ENCODE results near the gene PCDH17. TPM values are rescaled to one million over a fixed set of nuclear protein-coding genes. Genes with fewer than 3 reads are reported as not detected.

Gene PCDH17
- total RNA-seq, 3 donors from 2014 or later = 0.93 to 4.8 (median 1.1) TPM

- TF ChIP-seq, protein P1, sequence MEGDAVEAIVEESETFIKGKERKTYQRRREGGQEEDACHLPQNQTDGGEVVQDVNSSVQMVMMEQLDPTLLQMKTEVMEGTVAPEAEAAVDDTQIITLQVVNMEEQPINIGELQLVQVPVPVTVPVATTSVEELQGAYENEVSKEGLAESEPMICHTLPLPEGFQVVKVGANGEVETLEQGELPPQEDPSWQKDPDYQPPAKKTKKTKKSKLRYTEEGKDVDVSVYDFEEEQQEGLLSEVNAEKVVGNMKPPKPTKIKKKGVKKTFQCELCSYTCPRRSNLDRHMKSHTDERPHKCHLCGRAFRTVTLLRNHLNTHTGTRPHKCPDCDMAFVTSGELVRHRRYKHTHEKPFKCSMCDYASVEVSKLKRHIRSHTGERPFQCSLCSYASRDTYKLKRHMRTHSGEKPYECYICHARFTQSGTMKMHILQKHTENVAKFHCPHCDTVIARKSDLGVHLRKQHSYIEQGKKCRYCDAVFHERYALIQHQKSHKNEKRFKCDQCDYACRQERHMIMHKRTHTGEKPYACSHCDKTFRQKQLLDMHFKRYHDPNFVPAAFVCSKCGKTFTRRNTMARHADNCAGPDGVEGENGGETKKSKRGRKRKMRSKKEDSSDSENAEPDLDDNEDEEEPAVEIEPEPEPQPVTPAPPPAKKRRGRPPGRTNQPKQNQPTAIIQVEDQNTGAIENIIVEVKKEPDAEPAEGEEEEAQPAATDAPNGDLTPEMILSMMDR (IDR thresholded peaks at IDR 0.05) = no peak
- Histone ChIP-seq H3K9me3 (peaks cover 6% of the 10 kb centered on the region), H3K4me3 (no peak overlapping the region), H3K4me1 (ENCODE audit: low read depth) (no peaks in the 10 kb centered on the region), H3K36me3 (ENCODE audit: low read depth) (no peaks in the 10 kb centered on the region)
- intact Hi-C loops (cut with DNase I, micrococcal nuclease) = no loop called here
- ATAC-seq (no peak), DNase-seq (no peak)
Measured at GRCh38 chr13:57724486-57725272, 93.1 kb downstream of the PCDH17 start.

DNA sequence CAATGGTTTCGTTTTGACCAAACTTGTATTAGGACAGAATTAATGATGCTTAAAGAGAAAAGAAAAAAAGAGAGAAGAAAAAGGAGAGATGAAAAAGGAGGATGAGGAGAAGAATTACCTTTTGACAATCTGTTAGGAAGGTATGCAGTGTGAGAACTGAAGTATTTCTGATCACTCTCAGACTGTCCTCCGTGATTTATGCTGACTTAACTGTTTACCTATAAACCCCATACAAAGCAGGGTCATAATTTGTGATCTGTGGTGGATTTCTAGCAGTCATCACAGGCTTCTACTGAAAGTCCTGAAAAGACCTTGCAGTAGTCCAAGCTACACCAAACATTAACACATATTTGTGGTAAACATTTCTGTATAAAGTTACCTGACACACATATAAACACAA is 93.9 kb downstream of the PCDH17 start:
- Histone ChIP-seq H3K4me3 (no peak overlapping the region), H3K9me3 (peaks cover 8% of the 10 kb centered on the region), H3K36me3 (ENCODE audit: low read depth) (no peaks in the 10 kb centered on the region), H3K4me1 (ENCODE audit: low read depth) (no peaks in the 10 kb centered on the region)
- no peak for DNase-seq
- TF ChIP-seq, protein P1 (IDR thresholded peaks at IDR 0.05) = no peak
- intact Hi-C loops (cut with DNase I, micrococcal nuclease) = no loop called here
- no peak for ATAC-seq

DNA sequence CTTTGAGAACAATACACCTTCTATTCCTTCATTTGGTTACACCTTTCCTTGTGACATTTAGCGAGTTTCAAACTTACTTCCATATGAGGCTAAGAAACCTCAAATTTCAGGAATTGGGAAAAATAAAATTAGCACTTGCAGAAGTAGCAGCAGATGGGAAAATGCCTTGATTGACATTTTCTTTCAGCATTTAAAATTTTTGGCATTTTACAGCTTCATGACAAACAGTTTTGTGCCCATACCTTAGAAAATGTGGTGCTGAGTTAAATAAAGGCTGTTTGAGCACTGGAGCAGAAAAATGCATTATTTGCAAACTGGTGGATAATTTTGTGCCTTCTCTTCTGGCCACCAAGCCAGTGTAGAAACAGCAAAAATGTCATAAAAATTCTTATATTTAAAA is 95.4 kb downstream of the PCDH17 start:
- H3K9me3 ChIP-seq = peaks cover 8% of the 10 kb centered on the region
- no peak for DNase-seq
- intact Hi-C loops (cut with DNase I, micrococcal nuclease) = no loop called here
- TF ChIP-seq, protein P1 (IDR thresholded peaks at IDR 0.05) = no peak
- no peak for ATAC-seq
- H3K36me3 ChIP-seq (ENCODE audit: low read depth) = no peaks in the 10 kb centered on the region
- H3K4me3 ChIP-seq = no peak overlapping the region
- H3K4me1 ChIP-seq (ENCODE audit: low read depth) = no peaks in the 10 kb centered on the region

- ATAC-seq (no peak), DNase-seq (no peak)
- intact Hi-C loops (cut with DNase I, micrococcal nuclease) = no loop called here
- peaks cover 5% of the 10 kb centered on the region for H3K9me3 ChIP-seq
- no peaks in the 10 kb centered on the region for H3K4me1 ChIP-seq (ENCODE audit: low read depth)
- H3K4me3 ChIP-seq = no peak overlapping the region
- no peaks in the 10 kb centered on the region for H3K36me3 ChIP-seq (ENCODE audit: low read depth)
- TF ChIP-seq, protein P1 (IDR thresholded peaks at IDR 0.05) = no peak
Measured at GRCh38 chr13:57734306-57734705, 102.8 kb downstream of the PCDH17 start.

GRCh38 chr13:57739089-57739488 is 107.5 kb downstream of the PCDH17 start:
- intact Hi-C loops (cut with DNase I, micrococcal nuclease) = no loop called here
- Histone ChIP-seq H3K9me3 (peaks cover 4% of the 10 kb centered on the region), H3K4me3 (no peak overlapping the region), H3K36me3 (ENCODE audit: low read depth) (no peaks in the 10 kb centered on the region), H3K4me1 (ENCODE audit: low read depth) (no peaks in the 10 kb centered on the region)
- DNase-seq = no peak
- TF ChIP-seq, protein P1 (IDR thresholded peaks at IDR 0.05) = no peak
- no peak for ATAC-seq

All from mucosa of descending colon (tissue), 3 donors.